ENCODE data around the gene FAM110A. TPM values are rescaled to one million over a fixed set of nuclear protein-coding genes. Genes with fewer than 3 reads are reported as not detected.

Gene FAM110A
- total RNA-seq, 2 donors from 2014 or later, result 5.7 to 5.8 TPM

GRCh38 chr20:870758-871157 is 37.2 kb downstream of the FAM110A start:
- Histone ChIP-seq H3K4me1 (no peaks in the 10 kb centered on the region), H3K4me3 (no peak overlapping the region), H3K27ac (no peak overlapping the region), H3K9me3 (no peaks in the 10 kb centered on the region), H3K27me3 (no peaks in the 10 kb centered on the region), H3K36me3 (no peaks in the 10 kb centered on the region)
- no peak for TF ChIP-seq CTCF (IDR thresholded peaks at IDR 0.05)
- no peak for DNase-seq (ENCODE audit: low spot score)

- Histone ChIP-seq H3K36me3 (no peaks in the 10 kb centered on the region), H3K4me1 (no peaks in the 10 kb centered on the region), H3K27ac (no peak overlapping the region), H3K9me3 (no peaks in the 10 kb centered on the region), H3K27me3 (no peaks in the 10 kb centered on the region), H3K4me3 (no peak overlapping the region)
- no peak for DNase-seq (ENCODE audit: low spot score)
- TF ChIP-seq CTCF (IDR thresholded peaks at IDR 0.05), result no peak
Observed at GRCh38 chr20:871436-871835, 37.9 kb downstream of the FAM110A start.

- no peaks in the 10 kb centered on the region for H3K9me3 ChIP-seq
- no peaks in the 10 kb centered on the region for H3K4me1 ChIP-seq
- H3K4me3 ChIP-seq, result no peak overlapping the region
- no peak for TF ChIP-seq CTCF (IDR thresholded peaks at IDR 0.05)
- no peak overlapping the region for H3K27ac ChIP-seq
- H3K36me3 ChIP-seq, result no peaks in the 10 kb centered on the region
- DNase-seq (ENCODE audit: low spot score), result no peak
- no peaks in the 10 kb centered on the region for H3K27me3 ChIP-seq
Observed at GRCh38 chr20:871948-872347, 38.4 kb downstream of the FAM110A start.

GRCh38 chr20:872855-873520 is 39.5 kb downstream of the FAM110A start:
- DNase-seq (ENCODE audit: low spot score), result no peak
- H3K9me3 ChIP-seq, result no peaks in the 10 kb centered on the region
- no peaks in the 10 kb centered on the region for H3K36me3 ChIP-seq
- H3K4me1 ChIP-seq, result no peaks in the 10 kb centered on the region
- no peaks in the 10 kb centered on the region for H3K27me3 ChIP-seq
- H3K27ac ChIP-seq, result no peak overlapping the region
- no peak overlapping the region for H3K4me3 ChIP-seq
- TF ChIP-seq CTCF (IDR thresholded peaks at IDR 0.05), result no peak

GRCh38 chr20:873875-874607 is 40.5 kb downstream of the FAM110A start:
- TF ChIP-seq CTCF (IDR thresholded peaks at IDR 0.05), result no peak
- Histone ChIP-seq H3K9me3 (no peaks in the 10 kb centered on the region), H3K4me1 (no peaks in the 10 kb centered on the region), H3K27me3 (no peaks in the 10 kb centered on the region), H3K4me3 (no peak overlapping the region), H3K36me3 (no peaks in the 10 kb centered on the region), H3K27ac (no peak overlapping the region)
- no peak for DNase-seq (ENCODE audit: low spot score)
